GM19351 (cell line): Measurements from ENCODE around the gene SLC27A1.
"Not testable (repeated sequence)": the region's sequence is repeated elsewhere in the genome, so short reads cannot be mapped to it uniquely, and the experiment has no call there.

Source experiments
- ATAC-seq: cut with Tn5 transposase; IDR thresholded peaks from one replicate; pipeline ENCODE4 v1.9.1; 2021; ENCODE audit warnings: mild to moderate bottlenecking, moderate library complexity; ENCODE audit not compliant: unreplicated experiment

SLC27A1 gene

DNA sequence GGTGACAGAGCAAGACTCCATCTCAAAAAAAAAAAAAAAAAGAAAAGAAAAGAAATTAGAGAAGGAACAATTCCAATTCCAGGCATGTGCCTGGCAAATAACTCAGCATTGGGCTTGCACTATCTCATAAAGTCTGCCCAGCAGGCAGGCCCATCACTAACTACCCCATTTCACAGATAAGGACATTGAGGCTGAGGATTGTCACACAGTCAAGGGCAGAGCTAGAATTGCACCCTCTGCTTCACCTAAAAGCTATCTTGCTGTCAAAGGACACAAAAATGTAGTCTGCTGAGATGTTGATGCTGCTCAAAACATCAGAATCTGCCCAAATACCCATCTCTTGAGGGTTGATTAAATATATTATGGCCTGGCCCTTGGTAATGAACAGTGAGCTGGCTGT is 64.4 kb downstream of the SLC27A1 start:
- ATAC-seq, result no peak

DNA sequence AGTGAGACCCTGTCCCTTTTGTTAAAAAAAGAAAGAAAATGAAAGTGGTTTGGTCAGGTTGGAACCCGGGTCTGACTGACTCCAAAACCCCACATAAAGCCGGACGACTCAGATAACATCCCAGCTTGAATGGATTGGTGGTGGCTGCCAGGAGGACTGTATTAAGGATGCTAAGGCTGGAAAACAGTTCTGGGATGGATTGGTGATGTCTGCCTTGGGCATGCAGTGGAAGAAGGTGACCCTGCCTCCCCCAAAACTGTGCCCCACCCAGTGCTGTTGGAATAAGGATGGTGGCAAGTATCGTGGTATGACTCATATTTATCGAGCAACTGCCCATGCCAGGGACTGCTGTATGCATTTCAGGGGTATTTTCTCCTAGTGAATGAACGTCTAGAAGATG is 66.6 kb downstream of the SLC27A1 start:
- no peak for ATAC-seq

DNA sequence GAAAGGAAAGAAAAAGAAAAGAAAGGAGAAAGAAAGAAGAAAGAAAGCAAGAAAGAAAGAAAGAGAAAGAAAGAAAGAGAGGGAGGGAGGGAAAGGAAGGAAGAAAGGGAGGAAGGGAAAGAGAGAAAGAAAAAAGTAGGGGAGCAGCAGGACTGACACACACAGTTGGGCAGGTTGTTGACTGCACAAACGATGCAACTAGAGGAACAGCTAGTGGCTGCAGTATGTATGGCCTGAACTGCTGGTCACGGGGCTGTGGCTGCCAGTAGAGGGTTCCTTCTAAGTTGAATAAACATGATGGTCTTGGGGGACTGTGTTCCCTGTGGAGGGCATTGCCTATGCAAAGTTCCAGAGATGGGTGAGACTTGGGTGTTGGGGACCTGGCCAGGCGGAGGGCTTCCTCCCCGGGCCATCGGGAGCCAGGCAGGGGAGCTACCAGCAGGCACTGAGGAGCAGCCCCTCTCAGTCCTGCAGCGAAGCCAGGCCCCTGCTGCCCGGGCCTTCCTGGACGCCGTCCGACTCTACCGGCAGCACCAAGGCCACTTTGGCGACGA is 68.4 kb downstream of the SLC27A1 start:
- ATAC-seq, result no peak

DNA sequence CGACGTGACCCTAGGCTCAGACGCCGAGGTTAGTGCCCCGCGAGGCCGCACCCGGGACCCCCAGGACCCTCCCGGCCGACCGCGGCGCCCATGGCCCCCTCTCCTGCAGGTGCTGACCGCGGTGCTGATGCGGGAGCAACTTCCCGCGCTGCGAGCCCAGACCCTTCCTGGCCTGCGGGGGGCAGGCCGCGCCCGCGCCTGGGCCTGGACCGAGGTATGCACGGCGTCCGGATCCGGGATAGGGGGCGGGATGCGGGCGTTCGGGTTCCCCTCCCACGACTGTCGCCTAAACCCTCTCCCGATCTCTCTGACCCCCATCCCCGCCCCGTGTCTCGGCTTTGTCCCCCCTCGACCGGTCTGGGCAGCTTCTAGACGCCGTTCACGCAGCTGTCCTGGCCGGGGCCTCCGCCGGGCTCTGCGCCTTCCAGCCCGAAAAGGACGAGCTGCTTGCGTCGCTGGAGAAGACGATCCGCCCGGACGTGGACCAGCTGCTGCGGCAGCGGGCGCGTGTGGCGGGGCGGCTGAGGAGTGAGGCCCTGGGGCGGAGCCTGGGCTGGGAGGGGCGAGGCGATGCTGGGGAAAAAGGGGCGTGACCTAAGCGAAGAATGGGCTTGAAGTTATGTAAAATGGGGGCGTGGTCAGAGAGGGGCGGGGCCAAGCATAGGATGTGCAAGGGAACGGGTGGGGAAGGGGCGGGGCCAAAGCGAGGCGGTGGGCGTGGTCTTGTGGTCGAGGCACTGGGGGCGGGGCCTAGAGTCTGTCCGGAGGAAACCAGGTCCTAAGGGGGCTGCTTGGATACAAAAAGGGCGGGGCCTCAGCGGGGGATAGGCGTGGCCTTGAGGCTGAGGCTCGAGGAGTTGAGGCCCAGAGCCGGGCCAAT is 69.2 kb downstream of the SLC27A1 start:
- ATAC-seq, result peak; percentile 76

DNA sequence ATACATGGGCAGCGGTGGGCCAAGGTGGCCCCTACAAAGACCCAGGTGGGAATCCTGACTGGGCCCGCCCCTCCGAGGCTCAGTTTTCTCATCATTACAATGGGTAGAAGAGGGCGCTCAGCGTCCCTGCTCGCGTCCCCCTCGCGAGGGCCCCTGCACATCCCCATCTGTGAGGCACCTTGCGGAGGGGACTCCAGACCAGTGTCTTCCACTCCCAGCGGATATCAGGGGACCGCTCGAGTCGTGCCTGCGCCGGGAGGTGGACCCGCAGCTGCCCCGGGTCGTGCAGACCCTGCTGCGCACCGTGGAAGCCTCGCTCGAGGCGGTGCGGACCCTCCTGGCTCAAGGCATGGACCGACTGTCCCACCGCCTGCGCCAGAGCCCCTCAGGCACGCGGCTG is 69.8 kb downstream of the SLC27A1 start:
- ATAC-seq, result no peak

GRCh38 chr19:17541184-17541759 is 70.9 kb downstream of the SLC27A1 start:
- ATAC-seq, result no peak

- ATAC-seq, result no peak
These were observed 71.7 kb downstream of the SLC27A1 start for GRCh38 chr19:17542042-17542441.

- ATAC-seq, result no peak
These were observed 72.7 kb downstream of the SLC27A1 start for GRCh38 chr19:17542793-17543582.

DNA sequence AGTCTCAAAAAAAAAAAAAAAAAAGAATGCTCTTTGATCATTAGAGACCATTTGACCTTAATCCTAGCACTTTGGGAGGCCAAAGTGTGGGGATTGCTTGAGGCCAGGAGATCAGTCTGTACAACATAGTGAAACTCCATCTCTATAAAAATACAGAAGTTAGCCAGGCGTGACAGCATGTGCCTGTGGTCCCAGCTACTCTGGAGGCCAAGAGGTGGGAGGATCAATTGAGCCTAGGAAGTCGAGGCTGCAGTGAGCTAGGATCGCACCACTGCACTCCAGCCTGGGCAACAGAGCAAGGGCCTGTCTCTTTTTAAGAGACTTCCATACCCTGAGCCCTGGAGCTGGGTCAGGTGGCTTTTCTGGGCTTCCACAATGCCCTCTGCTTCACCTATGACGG is 73.7 kb downstream of the SLC27A1 start:
- no peak for ATAC-seq

- ATAC-seq, result no peak
These were observed 74.1 kb downstream of the SLC27A1 start for GRCh38 chr19:17544418-17544817.

GRCh38 chr19:17548145-17548544 is 77.8 kb downstream of the SLC27A1 start:
- no peak for ATAC-seq

GRCh38 chr19:17549085-17549740 is 78.9 kb downstream of the SLC27A1 start:
- ATAC-seq, result no peak

GRCh38 chr19:17550076-17550667 is 79.8 kb downstream of the SLC27A1 start:
- no peak for ATAC-seq

GRCh38 chr19:17552735-17553134 is 82.4 kb downstream of the SLC27A1 start:
- ATAC-seq, result not testable (repeated sequence)

GRCh38 chr19:17553256-17553655 is 82.9 kb downstream of the SLC27A1 start:
- no peak for ATAC-seq

GRCh38 chr19:17554968-17555479 is 84.7 kb downstream of the SLC27A1 start:
- peak; percentile 11 for ATAC-seq

- ATAC-seq, result peak; percentile 84
These were observed 85.2 kb downstream of the SLC27A1 start, which contains the start of gene COLGALT1 for GRCh38 chr19:17555480-17555928. COLGALT1 (plus strand) TSS chr19:17555649; CDS start chr19:17555714, 65 bp downstream.
